Measurements from ENCODE around the gene SRPK2.
"Not testable (repeated sequence)": the region's sequence is repeated elsewhere in the genome, so short reads cannot be mapped to it uniquely, and the experiment has no call there.

Gene SRPK2

DNA sequence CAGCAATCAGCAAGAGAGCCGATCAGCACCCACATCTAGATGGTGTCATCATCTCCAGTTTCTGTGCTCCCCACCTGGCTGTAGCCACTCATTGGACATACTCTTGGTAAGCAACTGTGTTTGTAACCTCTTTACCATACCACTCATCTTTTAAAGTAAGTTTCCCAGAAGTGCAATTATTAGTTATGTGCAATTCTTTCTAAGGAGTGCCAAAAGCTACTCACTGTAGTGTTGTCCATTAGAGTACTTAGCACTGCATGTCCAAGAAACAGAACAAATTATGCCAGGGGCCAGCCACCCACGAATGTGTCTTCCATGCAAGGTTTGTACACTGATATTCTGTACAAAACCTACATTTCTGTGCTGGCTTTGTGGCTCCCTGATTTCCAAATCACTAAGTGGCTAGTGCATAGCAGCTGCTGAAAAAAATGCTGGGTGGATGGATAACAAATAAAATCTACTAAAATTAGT, 131.9 kb downstream of the SRPK2 start:
- no peak for DNase-seq

GRCh38 chr7:105250706-105251105, 138.0 kb downstream of the SRPK2 start:
- DNase-seq = no peak

GRCh38 chr7:105250239-105250638, 138.5 kb downstream of the SRPK2 start:
- DNase-seq = no peak

DNA sequence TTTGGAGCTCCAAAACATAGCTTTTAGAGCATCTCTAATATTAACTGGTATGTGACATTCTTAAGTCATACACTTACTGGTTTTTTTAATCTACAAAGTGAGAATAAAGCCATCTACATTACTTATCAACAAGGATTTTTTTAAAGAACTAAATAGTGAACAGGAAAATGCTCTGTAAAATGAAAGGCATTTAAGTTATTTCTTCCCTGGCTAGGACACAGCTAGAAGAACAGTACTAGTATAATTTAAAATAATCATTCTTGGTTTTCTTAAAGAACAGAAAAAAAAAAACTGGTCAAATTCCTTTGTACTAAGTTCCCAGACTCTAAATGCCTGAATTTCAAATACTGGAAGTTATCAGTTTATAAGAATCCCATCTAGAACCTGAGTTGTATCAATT, 139.5 kb downstream of the SRPK2 start:
- DNase-seq = no peak

GRCh38 chr7:105246679-105247078, 142.0 kb downstream of the SRPK2 start:
- DNase-seq = no peak

GRCh38 chr7:105246256-105246655, 142.5 kb downstream of the SRPK2 start:
- DNase-seq = no peak

DNA sequence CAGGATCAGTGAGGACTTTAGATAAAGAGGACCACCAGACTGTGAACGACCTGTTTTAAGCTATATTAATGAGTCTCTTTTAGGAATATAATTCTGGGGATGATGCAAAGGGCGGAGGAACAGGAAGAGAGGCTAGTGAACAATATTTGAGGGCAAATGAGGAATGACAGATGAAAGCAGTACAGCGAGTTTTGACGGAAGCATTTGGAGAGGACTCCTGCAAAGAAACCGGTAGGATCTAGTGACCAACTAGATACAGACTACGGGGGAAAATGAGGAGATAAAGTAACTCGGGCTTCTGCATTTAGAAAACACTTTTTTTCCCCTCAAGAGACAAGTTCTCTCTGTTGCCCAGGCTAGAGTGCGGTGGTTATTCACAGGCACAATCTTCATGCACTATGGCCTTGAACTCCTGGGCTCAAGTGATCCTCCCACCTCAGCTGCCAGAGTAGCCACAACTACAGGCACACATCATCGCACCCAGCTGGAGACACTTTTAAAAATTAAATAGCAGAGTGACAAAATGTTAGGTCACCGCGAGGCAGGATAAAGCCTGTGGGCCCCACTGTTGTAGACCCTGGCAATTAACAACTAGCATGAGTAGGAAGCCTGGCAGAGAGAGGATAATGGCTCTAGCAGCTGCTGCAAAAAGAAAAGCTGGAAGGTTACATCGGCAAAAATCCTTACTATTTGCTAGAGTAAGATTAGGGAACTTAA, 143.2 kb downstream of the SRPK2 start:
- no peak for DNase-seq

DNA sequence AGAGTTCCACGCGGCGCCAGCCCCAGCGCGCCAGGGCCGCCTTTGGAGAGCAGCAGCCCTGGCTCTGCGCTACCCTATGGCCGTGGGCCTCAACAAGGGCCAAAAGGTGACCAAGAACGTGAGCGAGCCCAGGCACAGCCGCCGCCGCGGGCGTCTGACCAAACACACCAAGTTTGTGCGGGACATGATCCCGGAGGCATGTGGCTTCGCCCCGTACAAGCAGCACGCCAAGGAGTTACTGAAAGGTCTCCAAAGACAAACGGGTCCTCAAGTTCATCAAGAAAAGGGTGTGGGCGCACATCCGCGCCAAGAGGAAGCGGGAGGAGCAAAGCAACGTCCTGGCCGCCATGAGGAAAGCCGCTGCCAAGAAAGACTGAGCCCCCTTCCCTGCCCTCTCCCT, 144.1 kb downstream of the SRPK2 start:
- no peak for DNase-seq

DNA sequence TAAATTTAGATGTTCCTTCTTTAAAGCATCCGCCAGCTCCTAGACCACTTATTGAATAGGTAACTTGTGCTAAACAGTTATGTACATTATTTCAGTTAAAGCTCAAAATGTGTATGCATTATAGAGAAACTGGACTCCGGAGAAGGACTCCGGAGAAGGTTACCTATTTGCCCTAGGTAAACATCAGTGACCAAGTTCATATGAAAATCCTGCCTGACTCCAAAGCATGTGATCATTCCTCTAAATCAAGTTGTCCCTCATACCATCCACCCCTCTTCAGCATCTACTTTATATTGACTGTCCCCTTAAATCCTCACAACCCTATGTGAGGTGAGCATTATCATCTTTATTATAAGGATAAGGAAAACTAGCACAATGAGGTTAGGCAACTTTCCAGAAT, 147.5 kb downstream of the SRPK2 start:
- no peak for DNase-seq

- no peak for DNase-seq
Observed at GRCh38 chr7:105238198-105238765, 150.4 kb downstream of the SRPK2 start.

DNA sequence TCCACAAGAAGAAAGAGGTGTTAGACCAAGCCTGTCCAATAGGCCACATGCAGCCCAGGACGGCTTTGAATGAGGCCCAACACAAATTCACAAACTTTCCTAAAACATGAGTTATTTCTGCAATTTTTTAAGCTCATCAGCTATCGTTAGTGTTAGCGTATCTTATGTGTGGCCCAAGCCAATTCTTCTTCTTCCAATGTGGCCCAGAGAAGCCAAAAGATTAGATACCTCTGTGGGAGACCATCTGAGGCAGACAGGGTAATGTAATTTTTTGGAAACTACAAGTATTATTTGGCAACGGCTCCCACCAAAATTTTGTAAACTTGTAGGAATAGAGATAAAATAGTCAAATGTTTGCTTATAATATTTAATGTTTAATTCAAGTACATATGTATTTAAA, 153.8 kb downstream of the SRPK2 start:
- no peak for DNase-seq

- not testable (repeated sequence) for DNase-seq
Observed at GRCh38 chr7:105232829-105233291, 155.9 kb downstream of the SRPK2 start.

DNA sequence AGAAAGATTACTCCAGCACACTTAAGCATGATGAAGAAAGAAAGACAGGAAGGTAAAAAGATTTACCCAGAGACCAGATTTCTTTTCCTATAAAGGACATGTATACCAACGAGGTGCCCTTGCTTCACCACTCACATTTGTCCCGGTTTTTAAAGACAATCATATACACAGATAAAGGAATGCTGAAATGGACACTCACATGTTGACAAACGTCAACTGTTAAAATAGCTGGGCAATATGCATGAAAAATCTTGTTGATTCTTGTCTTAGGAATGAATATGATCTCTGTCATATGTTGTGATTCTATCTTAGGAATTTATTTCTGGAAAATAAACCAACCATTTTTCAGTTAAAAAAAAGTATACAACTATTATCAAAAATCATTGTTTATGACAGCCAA, 158.2 kb downstream of the SRPK2 start:
- DNase-seq = no peak

DNA sequence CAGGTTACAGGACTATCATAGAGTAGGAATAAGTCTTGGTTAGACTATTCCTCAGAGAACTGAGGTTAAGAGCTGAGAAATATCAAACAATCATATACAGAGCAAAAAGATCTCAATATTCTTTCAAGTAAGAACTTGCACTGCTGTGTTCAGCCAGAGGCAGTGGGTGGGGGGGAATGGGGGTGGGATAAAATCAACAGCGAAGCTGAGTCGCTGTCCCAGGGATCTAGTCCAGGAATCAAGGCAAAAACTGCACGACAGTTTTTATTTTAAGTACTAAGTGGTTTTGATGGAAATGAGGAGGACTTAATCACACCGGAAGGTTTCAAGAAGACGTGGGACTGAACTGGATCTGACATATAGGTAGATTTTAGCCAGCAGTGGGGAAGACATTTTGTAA, 159.1 kb downstream of the SRPK2 start:
- DNase-seq = no peak

DNA sequence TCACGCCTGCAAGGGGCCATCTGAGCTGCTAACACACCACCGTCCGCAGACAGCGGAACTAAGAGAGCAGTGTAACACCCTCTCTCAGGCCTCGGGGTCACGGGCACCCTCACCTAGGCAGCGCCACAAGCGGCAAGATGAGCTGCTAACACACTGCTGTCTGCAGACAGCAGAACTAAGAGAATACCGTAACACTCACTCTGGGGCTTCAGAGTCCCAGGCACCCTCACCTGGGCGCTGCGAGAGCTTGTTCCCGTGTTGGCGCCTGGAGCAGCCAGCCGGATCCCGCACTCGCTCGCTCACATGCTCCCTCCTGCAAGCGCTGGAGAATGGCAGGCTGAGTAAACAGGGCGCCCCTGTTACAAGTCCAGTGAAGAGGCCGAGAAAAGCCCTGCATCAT, 160.2 kb downstream of the SRPK2 start:
- no peak for DNase-seq

- no peak for DNase-seq
Observed at GRCh38 chr7:105227391-105227790, 161.3 kb downstream of the SRPK2 start.

GRCh38 chr7:105224884-105225651, 163.7 kb downstream of the SRPK2 start:
- DNase-seq = no peak

GRCh38 chr7:105222953-105223352, 165.8 kb downstream of the SRPK2 start:
- no peak for DNase-seq

DNA sequence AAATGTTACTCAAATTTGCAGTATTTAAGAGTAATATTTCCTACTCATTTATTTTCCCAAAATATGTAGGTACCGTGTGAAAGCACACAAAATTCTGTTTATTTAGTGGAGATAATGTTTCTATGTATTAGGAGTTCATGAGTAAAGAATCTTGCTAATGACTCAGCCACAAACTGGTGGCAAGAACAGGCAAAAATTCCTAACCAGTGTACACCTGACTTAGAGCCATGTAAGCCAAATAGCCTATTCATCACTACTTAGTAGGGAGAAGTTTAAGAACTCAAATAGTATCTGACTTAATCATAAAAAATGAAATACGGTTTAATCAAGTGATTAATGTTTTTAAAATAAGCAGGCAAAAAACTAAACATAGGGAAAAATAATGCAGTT, 169.0 kb downstream of the SRPK2 start:
- no peak for DNase-seq

GRCh38 chr7:105218939-105219770, 169.6 kb downstream of the SRPK2 start:
- no peak for DNase-seq

DNA sequence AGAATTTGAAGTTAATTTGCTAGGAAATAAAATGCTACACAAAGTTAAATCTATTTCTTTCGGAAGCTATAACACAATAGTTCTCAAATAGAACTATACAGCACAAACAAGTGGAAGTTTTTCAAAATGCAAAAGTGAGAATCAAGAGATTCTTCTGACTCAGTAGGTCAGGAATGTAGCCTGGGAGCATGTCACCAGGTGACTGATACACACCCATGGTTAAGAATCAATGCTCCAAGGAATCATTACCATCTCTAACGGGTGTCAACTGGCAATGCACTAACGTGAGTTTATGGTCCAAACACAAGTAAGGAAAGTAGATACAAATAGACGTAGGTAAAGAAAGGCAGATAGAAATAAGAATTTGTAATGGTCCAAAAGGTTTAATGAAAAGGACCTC, 170.5 kb downstream of the SRPK2 start:
- no peak for DNase-seq

- DNase-seq = no peak
Observed at GRCh38 chr7:105216786-105217185, 171.9 kb downstream of the SRPK2 start.

GRCh38 chr7:105215821-105216220, 172.9 kb downstream of the SRPK2 start:
- DNase-seq = no peak

Data from midbrain (tissue), 1 donor.